ENCODE data around the gene LAMA2.

GRCh38 chr6:129385117-129385516, 502.2 kb downstream of the LAMA2 start:
- TF ChIP-seq POLR2A (IDR thresholded peaks at IDR 0.05; ENCODE audit: low read length) (no peak), GATA1 (IDR thresholded peaks at IDR 0.05; ENCODE audit: low read depth, low read length) (no peak)

All from erythroblast (primary cell).